Activated naive CD4-positive, alpha-beta T cell treated with Interleukin-2 at 50 U/mL for 16 hours (primary cell): ENCODE data around the gene HDGFL3.
"Not testable (repeated sequence)": the region's sequence is repeated elsewhere in the genome, so short reads cannot be mapped to it uniquely, and the experiment has no call there.

Experiments used
- DNase-seq: peaks from one replicate; pipeline ENCODE4 v3.0.0-alpha.2; 2020

HDGFL3 gene

GRCh38 chr15:83192742-83193141 is 14.9 kb downstream of the HDGFL3 start:
- no peak for DNase-seq

DNA sequence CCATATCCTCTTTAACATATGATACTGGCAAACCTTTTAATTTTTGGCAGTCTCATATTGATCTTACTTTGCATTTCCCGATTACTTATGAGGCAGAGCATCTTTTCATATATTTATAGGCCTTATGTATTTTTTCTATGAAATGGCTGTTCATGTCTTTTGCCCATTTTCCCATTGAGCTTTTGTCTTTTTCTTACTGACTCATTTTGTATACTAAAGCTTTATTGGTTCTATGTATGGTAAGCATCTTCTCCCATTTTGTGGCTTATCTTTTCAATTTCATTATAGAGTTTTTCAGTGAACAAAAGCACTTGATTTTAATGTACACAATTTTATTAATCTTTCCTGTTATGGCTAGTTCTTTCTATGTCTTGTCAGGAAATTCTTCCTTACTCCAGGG is 17.2 kb downstream of the HDGFL3 start:
- no peak for DNase-seq

- no peak for DNase-seq
Observed at GRCh38 chr15:83185561-83185960, 22.1 kb downstream of the HDGFL3 start.

GRCh38 chr15:83178869-83179325 is 28.7 kb downstream of the HDGFL3 start:
- no peak for DNase-seq

DNA sequence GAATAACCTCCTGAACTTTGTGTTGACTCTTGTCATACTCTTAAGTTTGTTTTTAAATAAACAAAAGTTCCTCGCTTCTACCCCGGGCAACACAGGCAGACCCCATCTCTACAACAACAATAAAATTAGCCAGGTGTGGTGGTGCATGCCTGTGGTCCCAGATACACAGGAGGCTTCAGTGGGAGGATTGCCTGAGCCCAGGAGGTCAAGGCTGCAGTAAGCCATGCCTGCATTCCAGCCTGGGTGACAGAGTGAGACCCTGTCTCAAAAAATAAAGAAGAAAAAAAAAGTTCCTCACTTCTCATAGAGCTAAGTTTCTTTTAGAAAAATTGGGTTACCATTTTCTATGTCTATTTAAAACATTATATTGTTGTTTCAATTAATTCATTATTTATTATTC is 29.2 kb downstream of the HDGFL3 start:
- DNase-seq: no peak

- DNase-seq: no peak
Observed at GRCh38 chr15:83174891-83175290, 32.7 kb downstream of the HDGFL3 start.

DNA sequence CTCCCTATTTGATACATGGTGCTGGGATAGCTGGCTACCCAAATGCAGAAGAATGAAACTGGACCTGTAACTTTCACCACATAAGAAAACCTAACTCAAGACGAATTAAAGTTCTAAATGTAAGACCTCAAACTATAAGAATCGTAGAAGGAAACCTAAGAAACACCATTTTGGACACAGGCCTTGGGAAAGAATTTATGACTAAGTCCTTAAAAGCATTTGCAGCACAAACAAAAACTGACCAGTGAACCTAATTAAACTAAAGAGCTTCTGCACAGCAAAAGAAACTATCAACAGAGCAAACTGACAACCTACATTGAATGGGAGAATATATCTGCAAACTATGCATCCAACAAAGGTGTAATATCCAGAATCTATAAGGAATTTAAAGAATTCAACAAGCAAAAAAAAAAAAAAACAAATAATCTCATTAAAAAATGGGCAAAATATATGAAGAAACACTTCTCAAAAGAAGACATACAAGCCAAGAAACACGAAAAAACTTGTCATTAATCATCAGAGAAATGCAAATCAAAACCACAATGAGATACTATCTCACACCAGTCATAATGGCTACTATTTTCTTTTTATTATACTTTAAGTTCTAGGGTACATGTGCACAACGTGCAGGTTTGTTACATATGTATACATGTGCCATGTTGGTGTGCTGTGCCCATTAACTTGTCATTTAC is 37.0 kb downstream of the HDGFL3 start:
- DNase-seq: no peak

- DNase-seq: not testable (repeated sequence)
Observed at GRCh38 chr15:83169576-83169975, 38.0 kb downstream of the HDGFL3 start.

GRCh38 chr15:83166830-83167229 is 40.8 kb downstream of the HDGFL3 start:
- no peak for DNase-seq

DNA sequence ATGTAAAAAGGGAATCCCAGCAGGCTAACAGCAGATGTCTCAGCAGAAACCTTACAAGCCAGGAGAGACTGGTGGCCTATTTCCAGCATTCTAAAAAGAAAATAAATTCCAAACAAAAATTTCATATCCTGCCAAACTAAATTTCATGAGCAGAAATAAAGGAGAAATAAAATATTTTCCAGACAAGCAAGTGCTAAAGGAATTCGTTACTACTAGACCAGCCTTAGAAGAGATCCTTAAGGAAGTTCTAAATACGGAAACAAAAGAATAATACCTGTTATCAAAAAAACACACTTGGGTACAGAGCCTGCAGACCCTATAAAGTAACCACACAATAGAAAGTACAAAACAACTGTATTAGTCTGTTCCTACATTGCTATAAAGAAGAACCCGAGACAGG is 41.4 kb downstream of the HDGFL3 start:
- no peak for DNase-seq

DNA sequence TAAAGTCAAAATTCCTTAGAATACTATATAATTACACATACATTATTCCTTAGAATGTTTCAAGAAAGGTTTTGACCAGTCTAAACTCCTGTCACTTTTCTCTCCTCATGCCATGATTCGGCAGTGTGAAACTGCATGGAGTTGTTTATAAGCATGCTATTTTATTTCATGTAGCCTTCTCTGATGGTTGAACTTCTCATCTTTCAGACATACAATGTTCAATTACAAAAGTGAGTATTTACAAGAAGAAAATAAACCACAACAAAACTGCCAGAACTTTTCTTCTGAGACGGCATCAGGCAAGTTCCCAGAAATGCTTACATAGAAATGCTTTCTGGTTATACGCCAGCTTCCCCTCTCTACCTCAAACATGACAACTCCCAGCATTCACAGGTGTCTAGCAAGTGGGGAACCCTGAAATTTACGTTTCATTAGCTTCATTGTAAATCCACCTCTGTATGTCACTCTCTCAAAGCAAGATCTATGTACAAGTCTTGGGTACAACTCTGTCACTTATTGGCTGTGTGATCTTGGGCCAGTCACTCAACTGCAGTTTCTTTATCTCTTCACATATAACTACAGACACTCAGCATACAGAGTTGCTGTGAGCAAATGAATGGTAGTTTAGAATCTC is 42.7 kb downstream of the HDGFL3 start:
- DNase-seq: no peak

- no peak for DNase-seq
Observed at GRCh38 chr15:83164111-83164770, 43.4 kb downstream of the HDGFL3 start.

- no peak for DNase-seq
Observed at GRCh38 chr15:83163032-83163431, 44.6 kb downstream of the HDGFL3 start.

DNA sequence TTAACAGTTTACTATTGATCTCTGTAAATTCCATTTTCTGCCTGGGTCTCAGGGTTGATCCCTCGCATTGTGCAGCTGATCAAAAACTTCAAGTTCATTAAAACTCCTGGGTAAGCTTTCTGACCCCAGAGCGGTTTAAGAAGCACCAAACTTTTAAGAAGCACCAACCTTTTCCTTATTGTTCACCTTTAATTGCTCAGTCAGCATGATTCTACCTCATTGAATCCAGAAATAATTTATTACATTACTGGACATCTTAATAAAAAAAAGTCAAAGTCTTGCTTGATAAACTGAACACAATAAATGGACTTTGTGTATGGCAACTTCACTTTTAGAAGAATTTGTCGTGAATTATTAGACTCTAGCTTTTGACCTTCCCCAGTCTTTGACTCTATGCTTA is 46.9 kb downstream of the HDGFL3 start:
- no peak for DNase-seq

GRCh38 chr15:83158393-83158792 is 49.2 kb downstream of the HDGFL3 start:
- DNase-seq: no peak

DNA sequence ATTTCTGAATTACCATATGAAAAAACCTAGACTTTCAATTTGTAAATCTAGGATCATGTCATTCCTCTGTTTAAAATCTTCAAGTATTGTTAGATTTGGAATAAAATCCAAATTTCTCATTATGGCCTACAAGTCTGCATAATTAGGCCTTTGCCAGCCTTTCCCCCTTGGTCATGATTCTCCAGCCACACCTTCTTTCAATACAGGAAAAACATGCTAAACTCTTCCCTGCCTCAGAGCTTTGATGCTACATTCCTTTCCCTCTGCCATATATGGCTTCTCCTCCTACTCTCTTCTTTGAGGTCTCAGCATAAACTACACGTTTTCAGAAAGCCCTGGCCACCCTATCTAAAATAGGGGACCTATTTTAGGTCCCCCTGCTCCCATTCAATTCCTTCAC is 51.7 kb downstream of the HDGFL3 start:
- DNase-seq: no peak

GRCh38 chr15:83153288-83153687 is 54.3 kb downstream of the HDGFL3 start:
- DNase-seq: no peak

DNA sequence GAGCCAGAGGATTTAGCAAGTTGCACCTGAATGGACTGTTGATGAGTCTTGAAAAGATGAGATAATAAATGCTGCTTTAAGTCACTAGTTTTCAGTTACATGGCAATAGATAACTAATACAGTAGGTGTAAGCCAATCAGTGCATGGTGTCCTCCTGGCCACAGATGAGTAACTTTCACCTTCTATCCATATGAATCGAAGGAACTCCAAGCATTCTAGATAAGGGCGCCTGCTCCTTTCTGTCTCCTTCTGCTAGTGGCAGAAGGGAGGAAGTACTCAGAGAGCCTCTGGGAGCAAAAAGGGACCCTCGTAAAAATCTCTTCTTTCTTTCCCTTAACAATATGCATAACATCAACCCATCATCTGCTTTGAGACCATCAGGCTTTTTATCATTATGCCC is 62.9 kb downstream of the HDGFL3 start:
- DNase-seq: no peak

DNA sequence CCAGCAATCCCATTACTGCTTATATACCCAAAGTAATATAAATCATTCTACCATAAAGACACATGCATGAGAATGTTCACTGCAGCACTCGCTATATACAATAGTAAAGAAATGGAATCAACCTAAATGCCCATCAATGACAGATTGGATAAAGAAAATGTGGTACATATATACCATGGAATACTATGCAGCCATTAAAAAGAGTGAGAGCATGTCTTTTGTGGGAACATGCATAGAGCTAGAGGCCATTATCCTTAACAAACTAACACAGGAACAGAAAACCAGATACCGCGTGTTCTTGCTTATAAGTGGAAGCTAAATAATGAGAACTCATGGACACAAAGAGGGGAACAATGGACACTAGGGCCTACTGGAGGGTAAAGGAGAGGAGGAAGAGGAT is 65.5 kb downstream of the HDGFL3 start:
- DNase-seq: not testable (repeated sequence)

GRCh38 chr15:83132861-83133523 is 74.6 kb downstream of the HDGFL3 start:
- no peak for DNase-seq

DNA sequence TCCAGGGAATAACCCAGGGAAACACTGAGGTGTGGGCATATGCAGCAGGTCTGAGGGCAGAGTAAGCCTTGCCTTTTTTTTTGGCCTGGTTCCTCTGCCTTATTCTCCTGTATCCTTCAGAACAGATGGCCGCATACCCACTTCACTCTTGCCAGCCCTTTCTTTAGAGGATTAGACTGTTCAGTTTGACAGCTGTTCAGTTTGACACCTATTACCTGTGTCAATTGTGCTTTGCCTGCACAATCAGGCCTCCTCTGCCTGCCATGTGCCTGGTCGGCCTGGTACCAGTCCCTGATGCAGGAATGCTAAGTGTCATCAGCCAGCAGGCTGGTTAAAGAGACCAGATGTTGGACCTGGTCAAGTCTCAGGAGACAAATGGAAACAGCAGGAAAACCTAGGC is 77.8 kb downstream of the HDGFL3 start:
- DNase-seq: no peak

DNA sequence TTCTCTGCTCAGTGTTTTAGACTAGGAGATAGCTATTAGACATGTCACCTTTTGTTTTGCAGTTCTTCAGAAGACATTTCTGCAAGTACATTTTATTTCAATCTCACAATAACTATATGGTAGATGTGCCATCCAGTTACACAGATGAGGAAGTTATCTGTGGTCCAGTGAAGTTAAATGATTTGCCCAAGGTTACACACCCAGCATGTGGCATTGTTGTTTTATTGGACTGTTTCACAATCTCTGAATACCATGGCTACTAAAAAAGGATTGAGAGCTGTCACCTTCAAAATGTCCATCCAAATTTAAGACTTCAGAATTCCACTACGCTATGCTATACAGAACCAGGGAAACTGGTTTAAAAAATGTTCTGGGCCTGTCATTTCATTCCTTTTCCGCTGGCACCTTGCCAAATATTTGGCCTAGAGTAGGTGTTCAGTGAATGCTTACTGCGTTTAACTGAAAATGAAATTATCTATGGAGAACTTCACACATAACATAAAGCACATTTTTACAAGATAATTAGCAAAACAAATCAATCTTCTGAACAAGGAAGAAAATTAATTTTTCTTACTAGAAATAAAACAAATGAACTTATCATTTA is 80.0 kb downstream of the HDGFL3 start:
- no peak for DNase-seq

DNA sequence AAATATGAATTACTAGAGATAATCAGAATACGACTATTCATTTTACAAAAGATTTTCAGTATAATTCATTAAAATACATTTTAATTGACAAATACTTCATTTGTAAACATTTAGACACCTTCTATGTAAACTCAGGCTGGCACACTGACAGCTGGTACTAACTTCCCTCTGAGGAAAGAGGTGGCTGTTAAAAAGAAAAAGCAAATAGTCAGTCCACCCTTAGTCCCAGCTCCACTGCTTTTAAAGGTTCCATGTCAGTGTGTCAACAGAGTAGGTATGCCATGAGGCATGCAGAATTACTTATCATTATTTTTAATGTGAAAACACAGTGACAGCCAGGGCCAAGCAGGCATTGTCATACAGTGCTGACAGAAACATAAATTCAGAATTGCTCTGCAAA is 84.1 kb downstream of the HDGFL3 start:
- no peak for DNase-seq
